CD4-positive, alpha-beta T cell treated with Interleukin-17A for 4 hours (primary cell): Measurements from ENCODE around the gene QSER1.
"Not testable (repeated sequence)": the region's sequence is repeated elsewhere in the genome, so short reads cannot be mapped to it uniquely, and the experiment has no call there.

Source experiments
- DNase-seq: peaks from one replicate; pipeline ENCODE4 v3.0.0-alpha.2; 2020; ENCODE audit warnings: mixed read lengths

Gene QSER1

DNA sequence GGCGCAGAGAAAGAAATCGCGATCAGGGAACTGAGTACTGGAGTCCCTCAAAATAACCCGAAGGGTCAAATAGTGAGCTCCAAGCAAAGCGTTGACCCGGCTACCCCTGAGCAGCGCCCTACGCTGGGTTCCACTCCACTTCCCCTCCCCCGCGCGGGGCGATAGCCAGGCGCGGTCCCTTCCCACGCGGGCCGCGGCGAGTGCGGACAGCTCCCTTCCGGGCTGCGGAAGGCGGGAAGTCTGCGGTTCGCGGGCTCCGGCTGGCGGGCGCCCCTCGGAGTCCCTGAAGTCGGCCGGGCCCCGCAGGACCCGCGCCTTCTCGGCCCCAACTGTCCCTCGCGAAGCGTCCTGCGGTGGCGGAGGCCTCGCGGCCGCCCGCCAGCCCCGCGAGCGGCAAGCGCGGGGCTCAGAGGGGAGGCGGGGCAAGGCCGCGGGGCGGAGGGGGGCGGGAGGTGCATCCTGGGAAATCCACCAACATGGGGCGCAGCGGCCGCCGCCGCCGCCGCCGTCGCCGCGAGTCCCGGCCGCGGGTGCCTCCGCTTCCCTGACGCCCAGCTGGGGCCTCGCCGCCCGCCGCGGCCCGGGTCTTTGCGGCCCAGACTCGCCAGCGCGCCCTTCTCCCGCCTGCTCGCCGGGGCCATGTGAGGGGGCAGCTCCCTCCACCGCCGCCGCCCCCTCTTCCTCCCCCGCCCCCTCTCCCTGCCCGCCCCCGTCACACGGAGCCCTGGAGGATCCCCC lies at the start of gene QSER1:
TSS of gene QSER1 (plus strand) at position 457 of the 738 bp plus-strand sequence. CDS start 315 bp downstream, outside the sequence.
- peak; percentile 83 for DNase-seq

DNA sequence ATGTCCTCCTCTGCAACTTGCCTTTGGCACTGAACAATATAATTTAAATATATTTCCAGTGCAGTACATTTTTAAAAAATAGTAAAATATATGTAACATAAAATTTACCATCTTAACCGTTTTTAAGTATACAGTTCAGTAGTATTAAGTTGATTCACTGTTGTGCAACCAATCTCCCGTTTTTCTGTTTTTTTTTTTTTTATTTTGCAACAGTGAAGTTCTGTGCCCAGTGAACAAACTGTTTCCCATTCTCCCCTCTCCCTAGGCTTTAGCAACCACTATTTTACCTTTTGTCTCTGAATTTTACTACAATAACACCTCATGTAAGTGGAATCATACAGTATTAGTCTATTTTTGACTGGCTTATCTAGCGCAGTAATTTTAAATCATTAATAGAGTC lies 49.1 kb upstream of the QSER1 start:
- DNase-seq = no peak

- no peak for DNase-seq
Observed at GRCh38 chr11:32847511-32847910, 45.1 kb upstream of the QSER1 start.

- no peak for DNase-seq
Observed at GRCh38 chr11:32849761-32850160, 42.9 kb upstream of the QSER1 start.

GRCh38 chr11:32851251-32851650 lies 41.4 kb upstream of the QSER1 start:
- no peak for DNase-seq

DNA sequence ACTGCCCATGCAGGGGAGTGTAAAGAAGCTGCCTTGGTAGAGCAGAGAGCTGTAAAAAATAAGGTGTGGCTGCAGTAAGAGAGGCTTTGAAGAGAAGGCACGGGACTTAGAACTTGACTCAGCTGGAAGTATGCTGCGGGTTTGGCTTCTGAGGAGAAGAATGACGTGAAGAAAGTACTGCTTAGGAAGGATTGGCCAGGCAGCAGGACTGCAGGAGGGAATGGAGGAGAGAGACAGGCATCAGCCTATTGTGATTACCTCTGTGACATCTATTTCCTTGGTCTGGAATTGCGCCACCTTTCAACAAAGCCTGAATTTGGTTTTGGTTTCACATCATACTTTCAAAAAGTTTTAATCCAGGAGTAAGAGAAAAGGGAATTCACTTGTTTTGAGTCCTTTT lies 40.4 kb upstream of the QSER1 start:
- no peak for DNase-seq

DNA sequence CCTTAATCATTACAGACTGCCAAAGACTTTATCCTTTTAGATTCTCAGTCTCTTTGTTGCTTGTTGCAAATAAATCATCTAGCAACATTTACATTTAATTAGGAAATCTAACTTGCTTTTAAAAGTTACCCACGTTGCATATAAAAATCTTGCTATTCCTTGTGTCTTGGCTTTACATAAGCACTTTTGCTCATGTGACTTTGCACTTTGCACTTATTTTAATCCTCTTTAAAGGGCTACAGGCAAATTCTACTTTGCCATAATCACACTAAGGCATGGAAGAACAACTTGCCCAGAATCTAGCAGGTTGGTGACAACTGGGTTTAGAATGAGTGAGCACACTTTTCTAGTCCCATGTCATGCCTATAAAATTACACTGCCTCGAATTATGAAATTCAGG lies 37.0 kb upstream of the QSER1 start:
- DNase-seq = no peak

DNA sequence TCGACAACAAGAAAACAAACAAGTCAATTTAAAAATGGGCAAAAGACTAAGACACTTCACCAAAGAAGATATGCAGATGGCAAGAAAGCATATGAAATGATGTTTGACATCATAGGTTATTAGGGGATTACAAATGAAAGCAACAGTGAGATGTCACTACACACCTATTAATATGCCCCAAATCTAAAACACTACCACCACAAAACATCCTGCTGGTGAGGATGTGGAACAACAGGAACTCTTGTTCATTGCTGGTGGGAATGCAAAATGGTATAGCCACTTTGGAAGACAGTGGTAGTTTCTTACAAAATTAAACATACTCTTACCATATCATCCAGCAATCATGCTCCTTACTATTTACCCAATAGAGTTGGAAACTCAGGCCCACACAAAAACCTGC lies 33.9 kb upstream of the QSER1 start:
- DNase-seq = no peak

GRCh38 chr11:32861850-32862577 lies 30.6 kb upstream of the QSER1 start:
- DNase-seq = no peak

DNA sequence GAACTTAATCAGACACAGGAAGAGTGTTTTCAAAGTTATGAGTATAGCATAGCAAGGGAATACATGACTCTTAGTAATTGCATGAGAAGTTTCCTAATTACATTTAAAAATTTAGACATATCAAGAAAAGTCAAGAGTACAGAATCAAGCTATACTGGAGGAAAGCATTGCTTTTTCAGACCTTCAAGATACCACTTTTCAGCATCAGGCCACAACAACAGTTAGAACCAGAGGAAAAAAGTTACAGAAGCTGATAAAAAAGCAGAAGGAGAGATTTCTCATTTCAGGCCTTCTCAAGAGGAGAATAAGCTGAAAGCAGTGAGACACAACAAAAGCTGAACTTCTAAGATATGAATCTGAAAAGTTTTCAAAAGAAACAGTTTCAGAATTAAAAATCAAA lies 28.1 kb upstream of the QSER1 start:
- DNase-seq = no peak

GRCh38 chr11:32868752-32869151 lies 23.9 kb upstream of the QSER1 start:
- DNase-seq = not testable (repeated sequence)

GRCh38 chr11:32870676-32871075 lies 21.9 kb upstream of the QSER1 start:
- peak; percentile 48 for DNase-seq

- no peak for DNase-seq
Observed at GRCh38 chr11:32874132-32874531, 18.5 kb upstream of the QSER1 start.

GRCh38 chr11:32881286-32881685 lies 11.3 kb upstream of the QSER1 start:
- no peak for DNase-seq

DNA sequence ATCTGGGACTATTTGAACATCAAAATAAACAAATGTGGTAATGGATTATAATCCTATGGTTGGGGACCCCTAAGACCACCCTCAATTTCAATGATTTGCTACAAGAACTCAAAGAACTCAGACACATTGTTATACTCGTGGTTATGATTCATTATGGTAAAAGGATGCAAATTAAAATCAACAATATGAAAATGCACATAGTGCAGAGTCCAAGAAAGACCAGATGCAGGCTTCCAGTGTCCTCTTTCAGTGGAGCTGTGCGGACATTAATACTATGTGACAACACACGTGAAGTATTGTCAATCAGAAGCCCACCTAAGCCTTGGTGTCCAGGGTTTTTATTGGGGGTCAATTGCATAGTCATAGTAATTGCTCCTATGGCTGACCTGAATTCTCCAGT lies 9.2 kb upstream of the QSER1 start:
- no peak for DNase-seq

GRCh38 chr11:32884023-32884422 lies 8.6 kb upstream of the QSER1 start:
- no peak for DNase-seq

- DNase-seq = no peak
Observed at GRCh38 chr11:32884770-32885384, 7.7 kb upstream of the QSER1 start.

DNA sequence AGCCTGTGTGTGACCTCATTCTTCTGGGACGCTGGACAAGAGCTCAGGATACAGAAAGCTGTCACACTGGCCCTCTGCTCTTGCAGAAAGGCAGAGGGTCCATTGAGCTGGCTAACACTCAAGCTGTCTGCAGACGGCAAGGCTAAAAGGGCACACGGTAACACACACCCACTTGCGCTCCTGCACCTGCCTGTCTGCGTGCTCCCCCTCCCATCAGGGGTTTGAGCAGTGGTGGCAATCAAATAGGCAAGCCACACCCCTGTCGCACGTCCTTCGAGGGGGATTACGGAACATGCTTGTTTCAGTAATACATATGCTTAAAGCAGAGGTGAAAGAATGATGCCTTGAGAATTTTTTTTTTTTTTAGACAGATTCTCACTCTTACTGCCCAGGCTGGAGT lies 7.1 kb upstream of the QSER1 start:
- DNase-seq = no peak

DNA sequence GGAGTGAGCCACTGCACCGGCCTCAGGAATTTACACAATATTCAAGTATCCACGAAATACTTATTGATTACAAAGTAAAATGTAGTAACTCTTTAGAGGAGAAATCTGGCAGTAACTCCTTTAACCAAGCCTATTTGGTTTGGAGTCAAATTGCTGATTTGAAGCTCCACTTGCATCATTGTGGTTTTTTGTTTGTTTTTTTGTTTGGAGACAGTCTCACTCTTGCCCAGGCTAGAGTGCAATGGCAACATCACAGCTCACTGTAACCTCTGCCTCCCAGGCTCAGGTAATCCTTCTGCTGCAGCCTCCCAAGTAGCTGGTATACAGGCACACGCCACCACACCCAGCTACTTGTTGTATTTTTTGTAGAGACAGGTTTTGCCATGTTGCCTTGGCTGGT lies 6.4 kb upstream of the QSER1 start:
- no peak for DNase-seq

- DNase-seq = not testable (repeated sequence)
Observed at GRCh38 chr11:32887707-32888383, 4.8 kb upstream of the QSER1 start.

DNA sequence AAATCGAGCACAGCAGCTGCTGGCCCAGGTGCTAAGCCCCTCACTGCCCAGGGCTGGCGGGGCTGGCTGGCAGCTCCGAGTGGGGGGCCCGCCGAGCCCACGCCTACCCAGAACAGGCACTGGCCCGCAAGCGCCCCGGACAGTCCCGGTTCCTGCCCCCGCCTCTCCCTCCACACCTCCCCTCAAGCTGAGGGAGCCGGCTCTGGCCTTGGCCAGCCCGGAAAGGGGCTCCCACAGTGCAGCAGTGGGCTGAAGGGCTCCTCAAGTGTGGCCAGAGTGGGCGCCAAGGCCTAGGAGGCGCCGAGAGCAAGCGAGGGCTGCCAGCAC lies 4.3 kb upstream of the QSER1 start:
- not testable (repeated sequence) for DNase-seq

DNA sequence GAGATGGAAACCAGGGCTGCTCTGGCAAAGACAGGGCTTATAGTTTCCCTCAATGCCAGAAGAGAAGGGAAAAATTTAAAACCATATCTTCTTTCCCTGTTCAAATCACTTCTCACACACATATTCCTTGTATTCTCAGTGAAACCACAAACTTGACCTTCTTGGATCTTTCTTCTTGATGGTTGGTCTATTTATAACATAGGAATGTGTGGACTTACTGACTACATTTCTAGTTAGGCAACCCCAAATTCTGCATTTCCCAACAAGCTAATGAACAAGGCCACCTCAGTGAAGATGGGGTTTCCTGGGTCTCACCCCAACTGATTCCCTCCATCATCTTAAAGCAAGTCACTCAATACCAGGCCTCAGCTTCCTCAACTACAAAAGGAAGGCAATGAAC lies 3.8 kb upstream of the QSER1 start:
- no peak for DNase-seq

DNA sequence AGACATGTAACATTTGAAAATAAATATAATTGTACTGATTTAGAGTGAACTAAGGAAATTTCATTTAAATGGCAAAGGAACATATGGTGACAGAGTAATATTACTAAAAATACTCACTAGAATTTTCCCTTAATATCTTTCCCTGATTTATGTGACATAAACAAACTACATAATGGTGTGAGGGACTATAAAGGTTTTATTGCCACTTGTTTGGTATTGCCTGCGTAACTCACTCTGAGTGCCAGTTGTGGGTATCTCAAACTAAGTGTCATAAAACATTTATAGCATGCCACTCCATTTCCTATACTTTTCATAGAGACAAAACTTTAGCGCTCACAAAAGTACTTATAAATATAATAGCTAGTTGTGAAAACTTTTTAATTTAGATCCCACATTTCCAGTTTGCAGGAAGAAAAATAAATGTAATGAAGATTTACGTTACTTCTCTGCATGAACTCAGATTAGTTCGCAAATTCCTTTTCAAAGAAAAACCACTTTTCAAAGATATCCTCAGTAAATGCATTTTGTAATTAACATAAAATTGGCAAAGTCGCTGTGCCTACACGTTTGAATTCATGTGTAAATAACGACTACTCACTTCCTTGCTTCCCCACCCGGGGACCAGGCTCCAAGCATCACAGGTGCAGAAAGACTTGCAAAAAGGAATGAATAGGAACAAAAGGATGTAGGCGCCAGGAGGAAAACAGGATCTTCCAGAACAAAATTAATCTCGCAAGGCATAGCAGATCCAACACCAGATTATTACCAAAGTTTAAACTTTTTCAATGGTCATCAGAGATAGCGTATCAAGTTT lies 1.6 kb upstream of the QSER1 start:
- no peak for DNase-seq
